Fibroblast of skin of back (primary cell): ENCODE data around the gene PUS1. TPM values are rescaled to one million over a fixed set of nuclear protein-coding genes. Genes with fewer than 3 reads are reported as not detected.
"Not testable (repeated sequence)": the region's sequence is repeated elsewhere in the genome, so short reads cannot be mapped to it uniquely, and the experiment has no call there.

Experiments used
- DNase-seq: peaks from one replicate; pipeline ENCODE4 v3.0.0-alpha.2; 2013
- polyA plus RNA-seq, 2 experiments: library from polyadenylated mRNA; unstranded; fragments of 120-200 nt; gene quantifications; one replicate each; pipeline ENCODE4 v1.2.1, GENCODE V29; 2013; ENCODE audit not compliant: insufficient read length in 2 of 2

Gene PUS1
- 22.3 TPM for polyA plus RNA-seq (2013, experiment 1 of 2; ENCODE audit: insufficient read length)
- polyA plus RNA-seq (2013, experiment 2 of 2; ENCODE audit: insufficient read length), result 9.9 TPM

DNA sequence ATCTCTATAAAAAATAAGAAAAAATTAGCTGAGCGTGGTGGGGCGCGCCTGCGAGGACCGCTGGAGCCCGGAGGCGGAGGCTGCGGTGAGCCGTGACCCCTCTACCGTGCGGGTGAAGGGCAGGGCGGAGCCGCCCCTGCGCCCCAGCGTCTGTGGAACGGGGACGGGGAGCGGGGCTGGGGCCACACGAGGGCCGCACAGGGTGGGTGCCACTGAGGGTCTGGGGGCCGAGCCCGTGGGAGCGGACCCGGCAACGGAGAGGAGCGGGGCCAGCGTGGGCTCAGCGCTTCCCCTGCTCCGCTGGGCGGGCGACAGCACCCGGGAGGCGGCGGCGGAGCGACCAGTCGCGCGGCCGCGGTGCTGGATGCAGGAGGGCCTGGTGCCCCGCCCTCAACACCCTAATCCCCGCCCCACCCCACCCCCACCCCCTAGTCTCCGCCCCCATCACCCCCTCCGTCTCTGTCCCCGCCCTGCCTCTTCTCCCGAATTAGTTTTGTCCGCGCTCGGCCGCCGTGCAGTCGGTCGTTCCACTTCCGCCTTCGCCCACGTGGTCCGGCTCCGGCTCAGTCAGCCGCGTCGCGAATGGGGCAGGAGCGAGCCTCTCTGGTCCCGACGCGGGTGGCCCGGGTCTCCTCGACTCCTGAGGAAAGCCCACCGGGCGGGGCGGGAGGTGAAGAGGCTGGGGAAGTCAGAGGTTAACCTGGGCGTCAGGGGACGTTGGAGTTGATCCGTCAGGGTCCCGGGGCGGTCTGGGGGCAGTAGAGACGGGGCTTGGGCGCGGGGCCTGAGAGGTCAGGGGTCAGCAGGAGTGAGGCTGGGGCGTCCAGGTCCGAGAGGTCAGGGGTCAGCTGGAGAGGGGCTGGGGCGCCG, at the start of gene PUS1:
Gene PUS1 (plus strand): TSS at position 566 of the 870 bp plus-strand sequence. CDS start 447 bp downstream, outside the sequence.
- DNase-seq, result peak; percentile 96

DNA sequence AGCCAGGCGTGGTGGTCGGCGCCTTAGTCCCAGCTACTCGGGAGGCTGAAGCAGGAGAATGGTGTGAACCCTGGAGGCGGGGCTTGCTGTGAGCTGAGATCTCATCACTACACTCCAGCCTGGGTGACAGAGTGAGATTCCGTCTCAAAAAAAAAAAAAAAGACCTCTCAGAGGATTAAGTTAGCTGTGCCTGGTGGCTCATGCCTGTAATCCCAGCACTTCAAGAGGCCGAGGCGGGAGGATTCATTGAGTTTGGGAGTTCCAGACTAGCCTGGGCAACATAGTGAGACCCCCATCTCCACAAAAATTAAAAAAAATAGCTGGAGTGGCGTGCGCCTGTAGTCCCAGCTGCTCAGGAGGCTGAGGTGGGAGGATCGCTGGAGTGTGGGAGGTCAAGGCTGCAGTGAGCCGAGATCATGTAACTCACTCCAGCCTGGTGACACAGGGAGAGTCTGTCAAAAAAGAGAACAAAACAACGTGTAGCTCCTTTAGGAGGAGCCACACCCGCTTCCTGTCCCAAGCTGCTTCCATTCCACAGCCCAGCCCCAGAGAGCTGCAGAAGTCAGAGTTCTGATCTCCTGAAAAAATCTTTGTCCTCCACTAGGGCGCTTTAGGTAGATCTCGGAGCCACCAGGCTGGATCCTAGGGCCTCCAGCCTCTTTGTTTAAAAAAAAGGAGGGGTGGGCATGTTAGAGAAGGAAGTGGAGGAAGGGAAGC, 46.1 kb upstream of the PUS1 start:
- DNase-seq, result peak; percentile 43

DNA sequence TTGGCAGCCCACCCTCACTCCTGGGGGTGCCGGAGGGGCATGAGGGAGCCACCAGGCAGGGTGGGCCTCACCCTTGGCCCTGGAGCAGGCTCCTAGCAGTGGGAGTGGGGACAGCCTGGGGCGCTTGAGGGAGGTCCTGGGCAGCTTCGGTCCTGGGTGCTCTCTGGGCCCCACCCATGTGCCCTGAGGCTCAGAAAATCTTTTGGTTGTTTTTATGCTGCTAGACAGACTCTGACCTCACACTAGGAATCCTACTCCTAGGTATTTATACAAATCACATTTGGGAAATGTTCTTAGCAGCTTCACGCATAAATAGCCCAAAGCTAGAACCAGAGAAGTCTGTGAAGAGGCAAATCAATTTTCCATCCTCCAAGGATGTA, 45.6 kb upstream of the PUS1 start:
- DNase-seq, result no peak

DNA sequence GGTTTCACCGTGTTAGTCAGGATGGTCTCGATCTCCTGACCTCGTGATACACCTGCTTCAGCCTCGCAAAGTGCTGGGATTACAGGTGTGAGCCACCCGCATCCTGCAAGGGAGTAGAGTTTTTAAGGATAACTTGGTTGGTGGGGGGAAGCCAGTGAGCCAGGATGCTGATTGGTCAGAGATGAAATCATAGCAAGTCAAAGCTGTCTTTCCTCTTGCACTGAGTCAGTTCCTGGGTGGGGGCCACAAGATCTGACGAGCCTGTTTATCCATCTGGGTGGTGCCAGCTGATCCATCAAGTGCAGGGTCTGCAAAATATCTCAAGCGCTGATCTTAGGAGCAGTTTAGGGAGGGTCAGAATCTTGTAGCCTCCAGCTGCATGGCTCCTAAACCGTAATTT, 44.0 kb upstream of the PUS1 start:
- DNase-seq, result not testable (repeated sequence)

DNA sequence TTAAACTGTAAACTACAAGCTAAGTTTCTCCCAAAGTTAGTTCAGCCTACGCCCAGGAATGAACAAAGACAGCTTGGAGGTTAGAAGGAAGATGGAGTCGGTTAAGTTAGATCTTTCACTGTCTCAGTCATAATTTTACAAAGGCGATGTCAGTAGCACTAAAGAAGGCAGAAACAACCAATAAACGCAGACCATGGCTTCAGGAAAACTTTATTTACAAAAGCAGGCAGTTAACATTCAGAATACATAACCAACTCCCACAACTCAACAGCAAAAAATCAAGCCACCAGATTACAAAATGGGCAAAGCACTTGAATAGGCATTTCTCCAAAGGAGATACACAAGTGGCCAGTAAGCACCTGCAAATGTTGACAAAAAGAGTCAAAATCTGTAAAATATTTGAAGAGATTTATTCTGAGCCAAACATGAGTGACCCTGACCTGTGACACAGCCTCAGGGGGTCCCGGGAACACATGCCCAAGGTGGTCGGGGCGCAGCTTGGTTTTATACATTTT, 43.5 kb upstream of the PUS1 start:
- DNase-seq, result no peak

DNA sequence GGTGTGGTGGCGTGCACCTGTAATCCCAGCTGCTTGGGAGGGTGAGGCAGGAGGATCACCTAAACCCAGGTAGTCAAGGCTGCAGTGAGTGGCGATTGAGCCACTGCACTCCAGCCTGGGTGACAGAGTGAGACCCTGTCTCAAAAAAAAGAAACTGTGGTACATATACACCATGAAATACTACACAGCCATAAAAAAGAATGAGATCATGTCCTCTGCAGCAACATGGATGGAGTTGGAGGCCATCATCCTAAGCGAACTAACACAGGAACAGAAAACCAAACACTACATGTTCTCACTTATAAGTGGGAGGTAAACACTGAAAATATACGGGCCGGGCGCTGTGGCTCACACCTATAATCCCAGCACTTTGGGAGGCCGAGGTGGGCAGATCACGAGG, 37.4 kb upstream of the PUS1 start:
- DNase-seq, result not testable (repeated sequence)

DNA sequence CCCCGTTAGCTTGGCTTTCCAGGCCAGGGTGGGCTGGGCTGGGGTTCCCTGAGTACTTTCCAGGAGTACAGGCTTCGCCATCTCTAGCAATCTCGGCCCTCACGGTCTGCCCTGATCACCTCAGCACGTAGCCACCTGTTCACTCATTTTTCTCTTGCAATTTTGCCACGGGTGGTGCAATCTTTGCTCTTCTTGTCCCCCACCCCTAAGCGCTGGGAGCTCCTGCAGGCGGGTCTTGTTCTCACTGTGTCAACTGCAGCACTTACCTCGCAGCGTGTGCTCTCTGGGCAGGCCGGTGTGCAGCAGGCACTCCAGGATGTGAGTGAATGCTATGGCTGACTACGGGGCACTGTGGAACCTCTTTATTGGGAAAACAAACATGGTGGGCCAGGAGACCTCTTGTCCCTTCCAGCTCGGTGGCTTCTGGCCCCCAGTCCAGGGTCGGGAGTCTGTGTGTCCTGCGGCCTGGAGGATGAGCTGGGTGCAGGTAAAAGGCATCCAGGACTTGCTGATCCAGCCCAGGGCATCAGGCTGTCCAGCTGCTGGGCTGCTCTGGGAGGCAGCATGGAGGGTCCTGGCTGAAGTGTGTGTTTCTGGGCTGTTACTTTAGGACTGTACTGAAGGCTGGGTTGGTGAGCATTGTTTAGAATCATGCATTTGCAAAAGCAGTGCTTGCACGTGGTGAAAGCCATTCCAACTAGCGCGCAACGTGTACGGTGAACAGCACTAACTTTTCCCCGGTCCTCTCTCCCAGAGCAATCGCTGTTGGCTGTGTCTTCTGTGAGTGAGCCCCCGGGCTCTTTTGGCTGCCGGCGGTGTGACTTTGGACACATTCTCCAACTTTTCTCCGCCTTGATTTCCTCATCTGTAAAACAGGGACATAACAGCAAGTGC, 36.1 kb upstream of the PUS1 start:
- DNase-seq, result no peak

DNA sequence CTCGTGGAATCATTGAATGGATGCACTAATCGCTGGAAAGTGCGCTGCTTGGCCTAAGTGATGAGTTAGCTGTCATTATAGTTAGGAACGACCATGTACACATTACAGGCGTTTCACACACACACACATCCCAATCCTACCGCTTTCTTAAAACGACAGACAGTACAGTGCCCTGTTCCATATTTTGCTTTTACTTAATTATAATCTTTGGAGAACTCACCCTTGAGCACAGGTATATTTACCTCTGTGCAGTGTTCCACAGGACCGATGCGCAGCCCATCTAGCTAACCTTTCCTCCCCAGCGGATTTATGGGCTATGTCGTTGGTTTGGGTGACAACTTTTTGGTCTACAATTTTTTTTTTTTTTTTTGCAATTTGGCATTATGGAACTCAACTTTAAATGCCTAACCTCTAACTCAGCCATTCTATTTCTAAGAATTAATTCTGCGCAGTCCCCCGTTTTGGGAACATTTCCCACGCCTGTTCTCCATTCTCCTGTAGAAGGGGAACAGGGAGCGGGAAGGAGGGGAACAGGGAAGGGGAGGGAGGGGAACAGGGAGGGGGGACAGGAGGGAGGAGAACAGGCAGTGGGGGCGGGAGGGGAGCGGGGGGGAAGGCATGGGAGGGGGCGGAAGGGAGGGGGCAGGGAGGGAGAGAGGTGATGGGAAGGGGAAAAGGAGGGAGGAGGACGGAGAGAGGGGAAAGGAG, 35.3 kb upstream of the PUS1 start:
- no peak for DNase-seq

DNA sequence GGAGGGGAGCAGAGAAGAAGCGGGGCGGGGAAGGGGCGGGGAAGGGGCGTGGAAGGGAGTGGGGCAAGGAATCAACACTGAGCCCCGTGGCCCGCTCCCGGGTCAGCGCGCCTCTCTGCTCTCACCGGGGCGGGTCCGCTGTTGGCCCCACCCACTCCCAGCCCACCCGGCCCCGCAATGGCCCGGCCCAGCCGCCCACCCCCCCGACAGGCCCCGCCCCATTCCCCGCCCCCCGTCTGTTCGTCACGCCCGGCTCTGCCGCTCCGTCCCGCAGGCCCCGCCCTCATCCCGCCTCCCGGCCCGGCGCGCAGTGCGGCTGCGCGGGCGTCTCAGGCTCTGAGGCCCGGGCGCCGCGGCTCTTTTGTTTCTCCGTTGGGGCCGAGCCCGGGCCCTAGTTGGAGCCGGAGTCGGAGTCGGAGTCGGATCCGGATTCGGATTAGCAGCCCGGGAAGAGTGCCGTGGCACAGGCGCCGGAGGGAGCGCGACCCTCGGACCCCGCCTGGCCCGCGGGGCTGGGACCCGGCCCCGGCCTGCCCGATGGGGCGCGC, 34.7 kb upstream of the PUS1 start, which contains the start of gene ULK1:
Gene ULK1 (plus strand): TSS at position 310 of the 548 bp plus-strand sequence. CDS start 380 bp downstream, outside the sequence.
- DNase-seq, result peak; percentile 87

DNA sequence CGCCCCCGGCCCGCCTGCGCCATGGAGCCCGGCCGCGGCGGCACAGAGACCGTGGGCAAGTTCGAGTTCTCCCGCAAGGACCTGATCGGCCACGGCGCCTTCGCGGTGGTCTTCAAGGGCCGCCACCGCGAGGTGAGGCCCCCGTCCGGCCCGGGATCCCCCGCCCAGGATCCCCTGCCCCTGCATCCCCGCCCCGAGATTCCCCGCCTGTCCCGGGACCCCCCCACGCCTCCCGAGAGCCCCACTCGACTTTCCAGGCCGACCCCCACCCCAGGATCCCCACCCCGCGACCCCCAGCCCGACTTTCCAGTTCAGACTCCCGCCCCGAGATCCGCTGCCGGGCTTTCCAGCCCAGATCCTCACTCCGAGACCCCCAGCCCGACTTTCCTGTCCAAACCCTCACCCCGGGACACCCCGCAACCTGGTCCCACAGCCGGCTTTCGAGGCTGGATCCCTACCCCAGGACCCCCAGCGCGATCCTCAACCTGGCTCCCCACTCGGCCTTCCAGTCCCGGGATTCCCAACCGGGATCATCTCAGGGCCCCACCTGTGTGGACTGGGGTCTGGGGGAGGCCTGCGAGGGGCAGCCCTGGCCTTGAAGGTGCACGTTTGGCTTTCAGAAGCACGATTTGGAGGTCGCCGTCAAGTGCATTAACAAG, 34.0 kb upstream of the PUS1 start:
- peak; percentile 4 for DNase-seq

DNA sequence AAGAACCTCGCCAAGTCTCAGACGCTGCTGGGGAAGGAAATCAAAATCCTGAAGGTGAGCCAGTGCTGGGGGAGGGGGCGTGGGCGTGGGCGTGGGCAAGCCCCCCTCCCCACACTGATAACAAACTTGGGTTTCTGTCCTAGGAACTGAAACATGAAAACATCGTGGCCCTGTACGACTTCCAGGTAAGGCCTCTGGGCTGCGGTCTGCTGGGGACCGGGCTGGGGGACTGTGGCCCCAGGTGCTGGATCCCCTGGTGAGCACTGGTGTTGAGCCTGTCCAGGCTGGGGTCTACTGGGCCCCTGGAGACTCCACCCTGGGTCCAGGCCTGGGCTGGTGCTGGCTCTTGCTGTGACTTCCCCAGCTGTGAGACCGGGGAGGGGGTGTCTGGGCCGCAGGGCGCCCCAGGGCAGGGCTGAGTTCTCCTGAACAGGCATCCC, 33.4 kb upstream of the PUS1 start:
- DNase-seq, result no peak

DNA sequence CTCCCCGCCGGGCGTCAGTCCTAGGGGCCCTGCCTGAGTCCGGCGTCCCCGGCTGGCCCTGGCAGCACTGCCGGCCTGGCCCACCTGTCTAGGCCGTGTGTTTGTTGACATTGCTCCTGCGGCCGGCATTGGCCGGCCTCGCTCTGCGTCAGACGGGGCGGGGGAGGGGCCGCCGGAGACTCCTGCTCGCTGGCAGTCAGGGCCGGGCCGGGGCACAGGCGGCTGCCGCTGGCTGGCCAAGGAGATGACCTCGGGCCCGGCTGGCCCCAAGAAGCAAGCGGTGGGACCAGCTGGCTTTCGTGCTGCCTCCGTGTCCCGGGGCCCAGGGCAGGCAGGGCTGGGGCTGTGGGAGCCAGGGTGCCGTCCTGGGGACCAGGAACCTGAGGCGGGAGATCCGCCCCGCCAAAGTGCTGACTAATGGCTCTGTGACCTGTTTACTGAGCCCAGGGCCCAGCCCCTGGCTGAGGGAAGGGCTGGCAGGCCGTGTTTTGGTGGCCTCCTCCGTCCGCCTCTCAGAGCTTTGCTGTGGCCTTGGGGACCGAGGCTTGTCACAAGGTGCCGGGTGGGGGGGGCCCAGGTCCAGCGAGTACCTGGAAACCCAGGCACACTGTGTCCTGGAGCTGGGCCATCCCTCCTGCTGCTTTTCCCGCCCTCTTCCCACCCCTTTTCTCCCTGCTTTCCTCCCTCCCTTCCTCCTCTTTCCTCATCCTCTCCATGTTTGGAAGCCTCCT, 32.8 kb upstream of the PUS1 start:
- peak; percentile 86 for DNase-seq

DNA sequence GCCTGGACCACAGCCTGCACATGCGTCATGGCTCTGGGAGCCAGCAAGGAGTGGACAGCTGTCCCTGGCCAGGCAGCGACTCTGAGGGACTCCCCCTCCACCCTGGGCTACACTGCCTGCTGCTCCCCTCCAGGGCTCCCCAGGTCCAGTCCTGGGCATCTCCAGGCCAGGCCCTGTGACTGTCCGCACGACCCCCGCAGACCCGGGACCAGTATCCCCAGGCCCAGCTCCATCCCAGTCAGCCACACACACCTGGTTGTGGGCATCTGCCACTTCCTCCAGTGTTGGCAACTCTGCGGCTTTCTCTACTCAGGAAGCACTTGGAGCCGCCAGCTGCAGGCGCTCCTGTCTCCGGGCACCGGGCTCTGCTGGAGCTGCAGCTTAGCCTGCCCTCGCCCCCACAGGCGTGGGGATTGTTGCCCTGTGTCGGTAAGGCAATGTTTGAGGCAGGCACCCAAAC, 32.2 kb upstream of the PUS1 start:
- DNase-seq, result no peak

DNA sequence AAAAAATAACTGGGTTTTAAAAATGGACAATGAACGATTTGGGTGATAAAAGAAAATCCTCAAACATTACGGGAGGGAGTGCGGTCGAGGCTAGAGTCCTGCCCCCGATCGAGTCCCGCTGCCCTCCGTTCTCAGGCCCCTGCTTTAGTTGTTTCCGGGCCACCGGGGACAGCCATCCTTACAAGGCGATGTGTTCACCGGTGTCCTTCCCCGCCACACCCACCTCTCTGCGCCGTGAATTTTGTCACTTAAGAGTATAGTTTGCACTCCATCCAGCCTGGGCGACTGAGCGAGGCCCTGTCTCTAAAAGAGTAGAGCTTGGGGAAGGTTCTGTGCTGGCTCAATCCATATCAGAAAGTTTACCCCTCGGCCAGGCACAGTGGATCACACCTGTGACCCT, 31.8 kb upstream of the PUS1 start:
- no peak for DNase-seq

DNA sequence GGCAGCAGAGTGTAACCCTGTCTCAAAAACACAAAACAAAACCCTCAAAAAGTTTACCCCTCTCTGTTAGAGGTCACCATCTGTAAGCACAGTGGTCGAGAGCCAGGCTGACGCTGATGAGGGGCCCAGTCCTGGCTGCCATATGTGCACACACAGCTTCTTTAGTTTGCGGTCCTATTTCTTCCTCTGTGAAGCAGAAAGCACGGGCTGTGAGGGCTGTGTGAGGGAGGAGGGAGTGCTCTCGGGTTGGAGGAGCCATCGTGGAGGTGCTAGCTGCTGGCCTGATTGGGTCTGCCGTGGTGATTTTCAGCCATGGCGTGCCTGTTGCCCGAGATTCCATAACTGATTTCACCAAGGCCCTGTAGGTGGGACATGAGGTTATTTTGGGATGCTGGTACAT, 31.2 kb upstream of the PUS1 start:
- DNase-seq, result no peak

DNA sequence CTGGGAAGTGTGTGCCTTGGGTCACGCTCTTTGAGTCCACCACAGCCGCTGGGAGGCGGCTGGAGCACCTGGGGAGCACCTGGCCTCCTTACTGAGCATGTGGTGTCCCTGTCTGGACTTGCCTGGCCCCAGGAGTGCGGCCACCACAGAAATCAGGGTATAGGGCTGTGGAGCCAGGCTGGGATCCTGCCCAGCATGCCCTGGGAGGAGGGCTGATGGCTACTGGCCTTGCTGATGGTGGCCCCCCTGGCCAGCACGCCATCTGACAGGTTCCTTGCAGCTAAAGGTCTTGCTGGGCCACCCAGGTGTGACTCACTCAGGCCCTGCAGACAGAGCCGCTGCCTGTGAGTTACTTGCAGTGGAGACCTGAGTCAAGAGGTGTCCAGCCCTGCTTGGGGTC, 28.7 kb upstream of the PUS1 start:
- no peak for DNase-seq

DNA sequence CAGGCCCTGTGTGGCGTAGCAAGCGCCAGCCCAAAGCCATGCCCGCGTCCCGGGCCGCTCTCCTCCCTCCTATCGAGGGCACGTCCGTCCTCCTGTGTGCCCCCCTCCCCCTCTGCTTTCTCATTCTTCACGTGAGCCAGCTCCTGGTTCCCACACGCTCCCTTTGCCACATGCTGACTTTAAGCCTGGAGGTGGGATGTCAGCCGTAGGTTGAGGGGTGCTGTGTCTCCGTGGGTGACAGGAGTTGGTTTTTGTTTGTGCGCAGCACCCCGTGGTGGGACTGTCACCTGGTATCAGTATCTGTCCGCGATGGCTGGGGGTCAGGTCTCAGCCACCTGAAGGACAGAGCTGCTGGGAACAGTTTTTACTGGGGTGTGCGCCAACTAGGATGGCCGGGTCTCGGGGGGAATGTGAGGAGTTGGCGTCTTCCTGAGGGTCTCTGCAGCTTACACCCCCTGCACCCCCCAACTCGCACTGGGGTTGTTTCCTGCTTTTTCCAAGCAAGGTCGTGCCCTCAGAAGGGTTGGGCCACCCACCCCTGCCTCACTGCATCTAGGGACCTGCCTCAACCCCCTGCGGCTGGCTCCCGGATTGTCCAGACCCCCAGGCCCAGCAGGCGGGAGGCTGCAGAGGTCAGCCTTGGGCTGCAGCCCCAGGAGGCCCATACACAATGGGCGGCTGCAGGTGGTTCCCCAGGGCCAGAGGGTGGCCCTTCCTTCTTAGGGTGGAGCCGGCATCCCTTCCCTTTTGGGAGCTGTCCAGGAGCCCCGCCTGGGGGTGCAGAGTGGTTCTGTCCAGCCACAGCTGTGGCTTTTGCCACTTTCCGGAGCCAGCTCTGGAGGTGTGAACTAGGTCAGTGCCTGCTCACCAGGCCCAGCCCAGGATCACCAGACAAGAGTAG, 27.4 kb upstream of the PUS1 start:
- DNase-seq, result no peak

DNA sequence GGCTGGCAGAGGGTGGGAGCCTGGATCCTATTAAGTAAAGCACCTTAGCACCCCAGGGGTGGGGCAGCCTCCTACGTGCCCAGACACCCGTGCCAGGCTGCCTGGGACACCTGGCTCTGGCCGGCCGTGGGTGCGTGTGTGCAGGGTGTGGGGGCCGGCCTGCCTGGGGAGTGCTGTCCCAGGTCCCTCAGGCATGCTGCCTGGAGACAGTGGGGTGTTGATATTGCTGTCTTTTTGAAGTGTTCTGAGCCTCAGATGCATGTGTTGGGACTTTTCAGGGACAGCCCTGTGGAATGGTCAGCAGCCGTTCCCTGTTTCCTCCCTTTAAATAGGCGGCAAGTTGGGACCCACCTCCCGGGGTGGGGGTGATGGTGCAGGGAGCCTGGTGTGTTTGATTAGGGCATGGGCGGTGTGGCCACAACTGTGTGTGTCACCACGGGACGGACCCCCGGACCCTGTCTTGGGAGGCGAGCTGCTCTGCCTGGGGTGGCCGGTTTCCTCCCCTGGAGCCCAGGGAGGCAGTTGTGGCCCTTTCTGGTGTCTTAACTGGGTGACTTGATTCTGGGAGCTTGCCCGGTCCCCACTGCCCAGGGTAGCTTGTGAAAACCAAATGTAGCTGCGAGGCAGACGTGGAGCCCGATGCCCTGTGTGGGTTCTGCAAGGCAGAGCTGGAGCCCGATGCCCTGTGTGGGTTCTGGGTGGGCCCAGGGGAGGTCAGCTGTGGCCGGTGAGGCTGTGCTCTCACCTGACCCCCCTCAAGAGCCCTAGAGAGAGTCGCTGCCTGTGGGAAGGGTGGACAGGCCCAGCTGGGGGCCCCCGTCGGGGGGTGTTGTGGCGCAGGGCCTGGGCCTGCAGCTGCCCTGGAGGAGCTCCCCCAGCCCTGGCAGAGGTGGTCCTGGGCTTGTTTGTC, 26.5 kb upstream of the PUS1 start:
- no peak for DNase-seq
